HUDEP-2 (cell line): ENCODE measurements around the gene PLCD3.

ENCODE experiments used
- DNase-seq, 76 experiments: peaks; one replicate each; lab custom pipeline; 2025; ENCODE audit not compliant: unreplicated experiment in 76 of 76; lab: John Stamatoyannopoulos, UW

The PLCD3 gene

GRCh38 chr17:45149669-45150664 lies 17.7 kb upstream of the PLCD3 start:
- peak in 34 of 76 experiments; percentile 5 to 74 (median 41) for DNase-seq

GRCh38 chr17:45149037-45149668 lies 16.8 kb upstream of the PLCD3 start:
- peak in 65 of 76 experiments; percentile 25 to 80 (median 62) for DNase-seq

GRCh38 chr17:45148183-45149036 lies 16.1 kb upstream of the PLCD3 start, which contains the start of gene HEXIM1:
Gene HEXIM1, plus strand, starts transcription at chr17:45148475. Its CDS starts 716 bp downstream, at chr17:45149191.
- DNase-seq, result peak in 75 of 76 experiments; percentile 77 to 100 (median 98)

- peak in 72 of 76 experiments; percentile 50 to 91 (median 78) for DNase-seq
Measured at GRCh38 chr17:45147581-45148182, 15.4 kb upstream of the PLCD3 start.

- peak in 46 of 76 experiments; percentile 10 to 83 (median 60) for DNase-seq
Measured at GRCh38 chr17:45146890-45147580, 14.7 kb upstream of the PLCD3 start.

GRCh38 chr17:45146592-45146889 lies 14.2 kb upstream of the PLCD3 start:
- DNase-seq, result peak in 11 of 76 experiments; percentile 15 to 74 (median 50)

GRCh38 chr17:45146166-45146565 lies 13.9 kb upstream of the PLCD3 start:
- DNase-seq, result no peak

- DNase-seq, result no peak
Measured at GRCh38 chr17:45145035-45145389, 12.7 kb upstream of the PLCD3 start.

GRCh38 chr17:45144199-45145034 lies 12.1 kb upstream of the PLCD3 start:
- peak in 24 of 76 experiments; percentile 5 to 43 (median 24) for DNase-seq

- no peak for DNase-seq
Measured at GRCh38 chr17:45143767-45144198, 11.5 kb upstream of the PLCD3 start.

- DNase-seq, result no peak
Measured at GRCh38 chr17:45143094-45143670, 10.9 kb upstream of the PLCD3 start.

GRCh38 chr17:45139533-45139920 lies 7.2 kb upstream of the PLCD3 start:
- no peak for DNase-seq

GRCh38 chr17:45138911-45139532 lies 6.7 kb upstream of the PLCD3 start:
- no peak for DNase-seq

- no peak for DNase-seq
Measured at GRCh38 chr17:45137561-45138305, 5.4 kb upstream of the PLCD3 start.

GRCh38 chr17:45136846-45137560 lies 4.7 kb upstream of the PLCD3 start:
- no peak for DNase-seq

- DNase-seq, result no peak
Measured at GRCh38 chr17:45135978-45136791, 3.9 kb upstream of the PLCD3 start.
